A549 (cell line): ENCODE measurements around the gene ARFRP1.

Experiments used
- CEBPB ChIP-seq, 2 experiments: fragments of >200 bp in 1 of 2; sonication (Bioruptor Twin) in 1 of 2; formaldehyde crosslinking in 1 of 2; IDR thresholded peaks; 2 replicates each; pipeline ENCODE4 v1.6.1; 2012 to 2016
- CHD2 ChIP-seq: fragments of 150-350 bp; IDR thresholded peaks from 2 replicates; pipeline ENCODE4 v1.6.1; 2014; ENCODE audit warnings: low read length; ENCODE audit not compliant: partially characterized antibody
- EP300 ChIP-seq, 2 experiments: fragments of >200 bp; sonication (Bioruptor Twin); formaldehyde crosslinking; IDR thresholded peaks; 2 replicates in 1 of 2; 3 replicates in 1 of 2; pipeline ENCODE4 v1.6.1; 2016 to 2017
- HOXA7 ChIP-seq: fragments of 250-450 bp; sonication (Bioruptor Pico); IDR thresholded peaks from 2 replicates; pipeline ENCODE4 v1.5.0; 2020; ENCODE audit warnings: mild to moderate bottlenecking, moderate library complexity
- NFE2L2 ChIP-seq: fragments of 150-350 bp; conservative IDR thresholded peaks from 2 replicates; pipeline ENCODE4 v1.6.1; 2014; ENCODE audit warnings: low read length
- PHF8 ChIP-seq: fragments of 200-600 bp; sonication (generic); IDR thresholded peaks from 2 replicates; pipeline ENCODE4 v1.6.1; 2016; ENCODE audit warnings: low read depth, mild to moderate bottlenecking, antibody characterized with exemption, moderate library complexity, borderline replicate concordance
- POLR2A ChIP-seq: IDR thresholded peaks from 2 replicates; pipeline ENCODE4 v1.6.1; 2012; ENCODE audit warnings: mild to moderate bottlenecking, low read length
- REST ChIP-seq: fragments of 200-600 bp; sonication (generic); IDR thresholded peaks from 2 replicates; pipeline ENCODE4 v1.6.1; 2016; ENCODE audit warnings: antibody characterized with exemption, mild to moderate bottlenecking, moderate library complexity
- TF ChIP-seq, protein P1 (sequence below): fragments of >200 bp; sonication (Bioruptor Twin); formaldehyde crosslinking; IDR thresholded peaks from 3 replicates; pipeline ENCODE4 v1.5.1; 2016

DNA sequence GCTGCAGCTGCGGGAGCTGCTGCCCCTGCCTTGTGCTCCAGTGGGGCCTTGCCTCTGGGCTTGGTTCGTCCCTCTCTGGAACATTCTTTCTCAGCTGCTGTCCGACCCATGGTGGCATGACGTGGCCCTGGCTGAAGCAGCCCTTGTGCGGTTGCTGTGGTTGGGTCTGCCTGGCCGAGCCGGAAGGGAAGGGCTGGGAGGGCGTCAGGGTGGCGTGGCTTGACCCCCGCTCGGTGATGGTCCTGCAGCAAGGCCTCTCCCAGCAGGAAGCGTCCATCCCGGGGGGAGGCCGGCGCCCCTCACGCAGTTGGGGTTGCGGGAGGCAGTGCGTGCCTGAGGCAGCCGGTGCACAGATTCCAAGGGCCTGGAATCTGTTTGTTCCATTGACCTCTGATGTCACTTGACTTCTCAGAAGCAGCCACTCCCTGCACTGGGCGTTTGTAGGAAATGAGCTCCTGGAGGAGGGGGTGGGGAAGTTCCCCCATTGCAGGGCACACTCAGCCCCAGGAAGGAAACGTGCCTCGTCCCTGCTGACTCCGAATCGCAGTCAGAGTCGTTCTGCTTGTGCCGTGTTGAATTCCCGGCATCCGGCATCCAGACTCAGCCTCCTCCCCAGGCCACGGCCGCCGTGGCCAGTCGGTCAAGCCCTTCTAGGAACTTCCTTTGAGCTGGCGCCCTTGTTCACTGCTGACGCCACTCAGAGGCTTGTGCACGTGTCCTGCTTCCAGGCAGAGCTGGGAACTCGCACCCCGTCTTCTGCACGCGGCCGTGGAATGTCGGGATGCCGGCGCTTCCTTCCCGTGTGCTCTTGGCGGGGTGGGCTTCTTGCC, 21.1 kb downstream of the ARFRP1 start:
- TF ChIP-seq, protein P1, sequence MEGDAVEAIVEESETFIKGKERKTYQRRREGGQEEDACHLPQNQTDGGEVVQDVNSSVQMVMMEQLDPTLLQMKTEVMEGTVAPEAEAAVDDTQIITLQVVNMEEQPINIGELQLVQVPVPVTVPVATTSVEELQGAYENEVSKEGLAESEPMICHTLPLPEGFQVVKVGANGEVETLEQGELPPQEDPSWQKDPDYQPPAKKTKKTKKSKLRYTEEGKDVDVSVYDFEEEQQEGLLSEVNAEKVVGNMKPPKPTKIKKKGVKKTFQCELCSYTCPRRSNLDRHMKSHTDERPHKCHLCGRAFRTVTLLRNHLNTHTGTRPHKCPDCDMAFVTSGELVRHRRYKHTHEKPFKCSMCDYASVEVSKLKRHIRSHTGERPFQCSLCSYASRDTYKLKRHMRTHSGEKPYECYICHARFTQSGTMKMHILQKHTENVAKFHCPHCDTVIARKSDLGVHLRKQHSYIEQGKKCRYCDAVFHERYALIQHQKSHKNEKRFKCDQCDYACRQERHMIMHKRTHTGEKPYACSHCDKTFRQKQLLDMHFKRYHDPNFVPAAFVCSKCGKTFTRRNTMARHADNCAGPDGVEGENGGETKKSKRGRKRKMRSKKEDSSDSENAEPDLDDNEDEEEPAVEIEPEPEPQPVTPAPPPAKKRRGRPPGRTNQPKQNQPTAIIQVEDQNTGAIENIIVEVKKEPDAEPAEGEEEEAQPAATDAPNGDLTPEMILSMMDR, result no peak
- TF ChIP-seq REST, result no peak
- TF ChIP-seq EP300 (IDR thresholded peaks at IDR 0.05), result peak in 1 of 2 experiments; percentile 19; a peak in 1 of 5 replicates
- no peak for TF ChIP-seq CHD2
- TF ChIP-seq PHF8, result no peak
- TF ChIP-seq CEBPB (IDR thresholded peaks at IDR 0.05), result no peak
- TF ChIP-seq POLR2A, result peak; percentile 19; the same call in 1 of the 2 replicates
- no peak for TF ChIP-seq NFE2L2
- no peak for TF ChIP-seq HOXA7 (CRISPR knock-in tag)
